Suprapubic skin (tissue), 4 donors: ENCODE data around the gene KCNN2. TPM values are rescaled to one million over a fixed set of nuclear protein-coding genes. Genes with fewer than 3 reads are reported as not detected.
A peak's percentile ranks its signal among the peaks of the same experiment; 100 is the strongest.

ENCODE experiments used
- DNase-seq, 2 donors: peaks; one replicate each; pipeline ENCODE4 v3.0.0-alpha.2; 2019; ENCODE audit warnings: low spot score in 2 of 2
- H3K27ac ChIP-seq: fragments of 200-600 bp; sonication (generic); one replicate; pipeline ENCODE4 v1.5.1; 2019
- H3K27me3 ChIP-seq: fragments of 200-600 bp; sonication (generic); one replicate; pipeline ENCODE4 v1.5.1; 2019
- H3K36me3 ChIP-seq: fragments of 200-600 bp; sonication (generic); one replicate; pipeline ENCODE4 v1.5.1; 2019
- H3K4me1 ChIP-seq: fragments of 200-600 bp; sonication (generic); one replicate; pipeline ENCODE4 v1.5.1; 2019
- H3K4me3 ChIP-seq: fragments of 200-600 bp; sonication (generic); one replicate; pipeline ENCODE4 v1.5.1; 2019; ENCODE audit warnings: mild to moderate bottlenecking
- H3K9me3 ChIP-seq: fragments of 200-600 bp; sonication (generic); one replicate; pipeline ENCODE4 v1.5.1; 2019
- CTCF ChIP-seq, 2 donors: fragments of 200-600 bp in 1 of 2; fragments of 450-650 bp in 1 of 2; sonication (generic) in 1 of 2; IDR thresholded peaks; one replicate each; pipeline ENCODE4 v1.5.1; 2016 to 2019; ENCODE audit warnings: antibody characterized with exemption in 2 of 2, mild to moderate bottlenecking in 1 of 2, moderate library complexity in 1 of 2
- EP300 ChIP-seq: sonication (generic); formaldehyde crosslinking; IDR thresholded peaks from one replicate; pipeline ENCODE4 v1.6.1; 2017; ENCODE audit warnings: antibody characterized with exemption
- POLR2A ChIP-seq, 2 donors: fragments of 450-650 bp; IDR thresholded peaks; one replicate each; pipeline ENCODE4 v1.6.1; 2017; ENCODE audit warnings: antibody characterized with exemption in 2 of 2, mild to moderate bottlenecking in 2 of 2, moderate library complexity in 2 of 2
- POLR2AphosphoS5 ChIP-seq, 3 donors: sonication (generic); formaldehyde crosslinking; IDR thresholded peaks; one replicate each; pipeline ENCODE4 v1.6.1; 2017; ENCODE audit warnings: antibody characterized with exemption in 3 of 3
- WGBS: methylation state at CpG from one replicate; pipeline ENCODE4 v1.1.5; 2018; 5-methylcytosine and 5-hydroxymethylcytosine counted together
- total RNA-seq, 4 donors: library from RNA; depleted of rRNA; stranded (reverse); fragments of >200 nt; gene quantifications; one replicate each; pipeline ENCODE4 v1.1.0, GENCODE V29; 2016

KCNN2 gene
- total RNA-seq, 4 donors from 2014 or later = 0.62 to 3.2 (median 2.0) TPM

- H3K27ac ChIP-seq = no peak overlapping the region
- WGBS = 86% methylated on average over 4 of the region's 4 CpGs
- no peaks in the 10 kb centered on the region for H3K9me3 ChIP-seq
- H3K27me3 ChIP-seq = no peaks in the 10 kb centered on the region
- no peak for TF ChIP-seq EP300
- TF ChIP-seq POLR2A (IDR thresholded peaks at IDR 0.05) = no peak
- no peak for TF ChIP-seq POLR2AphosphoS5 (IDR thresholded peaks at IDR 0.05)
- TF ChIP-seq CTCF (IDR thresholded peaks at IDR 0.05) = no peak
- no peaks in the 10 kb centered on the region for H3K36me3 ChIP-seq
- H3K4me1 ChIP-seq = no peaks in the 10 kb centered on the region
- DNase-seq = no peak
- H3K4me3 ChIP-seq = no peak overlapping the region
These were observed 76.6 kb downstream of the KCNN2 start for GRCh38 chr5:114438471-114438870.

GRCh38 chr5:114447084-114447773 is 85.4 kb downstream of the KCNN2 start:
- H3K4me3 ChIP-seq = no peak overlapping the region
- H3K36me3 ChIP-seq = no peaks in the 10 kb centered on the region
- H3K9me3 ChIP-seq = no peaks in the 10 kb centered on the region
- no peak for DNase-seq
- no peak overlapping the region for H3K27ac ChIP-seq
- TF ChIP-seq POLR2A (IDR thresholded peaks at IDR 0.05) = no peak
- TF ChIP-seq EP300 = no peak
- TF ChIP-seq CTCF (IDR thresholded peaks at IDR 0.05) = no peak
- no peak for TF ChIP-seq POLR2AphosphoS5 (IDR thresholded peaks at IDR 0.05)
- WGBS = 79% methylated on average over 1 of the region's 1 CpG
- no peaks in the 10 kb centered on the region for H3K27me3 ChIP-seq
- peaks cover 3% of the 10 kb centered on the region for H3K4me1 ChIP-seq

- no peak for DNase-seq
- no peak overlapping the region for H3K27ac ChIP-seq
- no peaks in the 10 kb centered on the region for H3K36me3 ChIP-seq
- no peaks in the 10 kb centered on the region for H3K9me3 ChIP-seq
- no peak overlapping the region for H3K4me3 ChIP-seq
- H3K27me3 ChIP-seq = no peaks in the 10 kb centered on the region
- 59% methylated on average over 4 of the region's 4 CpGs for WGBS
- no peak for TF ChIP-seq POLR2A (IDR thresholded peaks at IDR 0.05)
- no peak for TF ChIP-seq POLR2AphosphoS5 (IDR thresholded peaks at IDR 0.05)
- no peak for TF ChIP-seq EP300
- H3K4me1 ChIP-seq = peaks cover 3% of the 10 kb centered on the region
These were observed 86.6 kb downstream of the KCNN2 start for GRCh38 chr5:114448481-114448880.

DNA sequence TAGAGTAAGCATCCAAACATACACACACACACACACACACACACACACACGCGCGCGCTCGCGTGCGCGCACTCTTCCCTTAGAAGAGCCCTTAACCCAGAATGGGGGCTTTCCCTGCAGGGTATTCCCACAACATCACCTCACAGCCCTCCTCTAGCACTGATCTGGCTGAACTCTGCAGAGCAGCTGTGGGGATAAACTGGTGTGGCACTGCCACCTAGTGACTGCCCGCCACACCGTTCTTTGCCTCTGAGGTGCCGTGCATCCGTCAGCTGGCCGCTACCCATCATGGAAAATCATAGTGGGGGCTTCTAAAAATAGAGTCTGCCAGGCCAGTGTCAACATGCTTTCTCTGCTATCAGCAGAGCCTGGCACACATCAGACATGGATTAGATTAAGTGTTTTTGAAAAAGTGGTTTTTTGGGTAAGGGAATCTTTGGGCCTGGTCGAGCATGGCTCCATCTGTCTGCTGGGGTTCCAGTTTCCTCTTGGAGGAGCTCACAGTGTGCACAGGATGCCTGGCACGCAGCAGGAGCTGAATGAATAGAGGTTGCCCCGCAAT is 88.1 kb downstream of the KCNN2 start:
- Histone ChIP-seq H3K36me3 (no peaks in the 10 kb centered on the region), H3K27ac (no peak overlapping the region), H3K27me3 (no peaks in the 10 kb centered on the region), H3K9me3 (no peaks in the 10 kb centered on the region), H3K4me3 (no peak overlapping the region), H3K4me1 (peaks cover 3% of the 10 kb centered on the region)
- TF ChIP-seq CTCF (IDR thresholded peaks at IDR 0.05) (peak; percentile 37 to 69), POLR2A (IDR thresholded peaks at IDR 0.05) (no peak), EP300 (no peak), POLR2AphosphoS5 (IDR thresholded peaks at IDR 0.05) (no peak)
- 11% methylated on average over 8 of the region's 16 CpGs for WGBS
- no peak for DNase-seq

GRCh38 chr5:114450437-114450836 is 88.6 kb downstream of the KCNN2 start:
- WGBS = 43% methylated on average over 3 of the region's 3 CpGs
- H3K27ac ChIP-seq = no peak overlapping the region
- DNase-seq = no peak

More at GRCh38 chr5:114450437-114450836, 88.6 kb downstream of the KCNN2 start:
- TF ChIP-seq POLR2AphosphoS5 (IDR thresholded peaks at IDR 0.05) (no peak), POLR2A (IDR thresholded peaks at IDR 0.05) (no peak), EP300 (no peak), CTCF (IDR thresholded peaks at IDR 0.05) (no peak)
- H3K4me3 ChIP-seq = no peak overlapping the region
- no peaks in the 10 kb centered on the region for H3K27me3 ChIP-seq
- H3K9me3 ChIP-seq = no peaks in the 10 kb centered on the region
- no peaks in the 10 kb centered on the region for H3K36me3 ChIP-seq
- H3K4me1 ChIP-seq = peaks cover 3% of the 10 kb centered on the region
